Body of pancreas (tissue), 4 donors: ENCODE measurements around the gene IFT80. TPM values are rescaled to one million over a fixed set of nuclear protein-coding genes. Genes with fewer than 3 reads are reported as not detected.

Experiments used
- ATAC-seq: fragments of 150-250 bp; one replicate; pipeline ENCODE4 v1.9.1; 2016
- DNase-seq, 4 donors: peaks; one replicate each; pipeline ENCODE4 v3.0.0-alpha.2; 2019
- H3K27ac ChIP-seq, 4 donors: fragments of 200-600 bp; sonication (generic); 1 replicate in 3 of 4; 2 replicates in 1 of 4; pipeline versions ENCODE4 v1.5.1 to v1.6.1; 2016 to 2019; ENCODE audit warnings: mild to moderate bottlenecking in 1 of 4, mixed read lengths in 1 of 4, moderate library complexity in 1 of 4
- H3K27me3 ChIP-seq, 2 donors: fragments of 200-600 bp; sonication (generic); one replicate each; pipeline ENCODE4 v1.6.0; 2016; ENCODE audit warnings: mild to moderate bottlenecking in 1 of 2
- H3K36me3 ChIP-seq, 2 donors: fragments of 200-600 bp; sonication (generic); replicated peaks in 1 of 2; 2 replicates each; pipeline ENCODE4 v1.5.1; 2016; ENCODE audit warnings: low read depth in 2 of 2; ENCODE audit not compliant: insufficient read depth in 1 of 2
- H3K4me1 ChIP-seq: fragments of 200-600 bp; sonication (generic); one replicate; pipeline ENCODE4 v1.6.0; 2016
- H3K4me3 ChIP-seq, 2 donors: fragments of 200-600 bp; sonication (generic); 1 replicate in 1 of 2; 2 replicates in 1 of 2; pipeline ENCODE4 v1.5.1; 2016 to 2019
- H3K9me3 ChIP-seq, 3 donors: fragments of 200-600 bp; sonication (generic); 1 replicate in 2 of 3; 2 replicates in 1 of 3; pipeline ENCODE4 v1.5.1; 2016
- CTCF ChIP-seq, 7 experiments: fragments of 450-650 bp in 4 of 7; fragments of 200-600 bp in 3 of 7; sonication (generic) in 3 of 7; IDR thresholded peaks; one replicate each; pipeline ENCODE4 v1.5.1; 2016 to 2019; ENCODE audit warnings: antibody characterized with exemption in 7 of 7
- POLR2A ChIP-seq, 3 donors: fragments of 450-650 bp; IDR thresholded peaks; one replicate each; pipeline ENCODE4 v1.6.1; 2016; ENCODE audit warnings: antibody characterized with exemption in 3 of 3, mild to moderate bottlenecking in 2 of 3
- WGBS, 2 donors: methylation state at CpG; one replicate each; pipeline ENCODE4 v1.1.5; 2017; 5-methylcytosine and 5-hydroxymethylcytosine counted together
- intact Hi-C: fragments of 100-400 bp; cut with DNase I; formaldehyde crosslinking; loops from one replicate; pipeline ENCODE4 v1.15.1; 2023
- total RNA-seq, 2 donors: library from RNA; depleted of rRNA; stranded (reverse); fragments of >200 nt; gene quantifications; one replicate each; pipeline ENCODE4 v1.1.0, GENCODE V29; 2016

IFT80 gene
- total RNA-seq, 2 donors from 2014 or later: 15.5 to 31.6 TPM

GRCh38 chr3:160278210-160278609, 120.8 kb downstream of the IFT80 start:
- no peaks in the 10 kb centered on the region for H3K36me3 ChIP-seq
- WGBS, 2 donors: 96 to 98% methylated on average over 3 of the region's 3 CpGs
- no peaks in the 10 kb centered on the region for H3K9me3 ChIP-seq
- DNase-seq: no peak
- H3K4me3 ChIP-seq: no peak overlapping the region
- H3K27me3 ChIP-seq: no peaks in the 10 kb centered on the region
- H3K4me1 ChIP-seq: no peaks in the 10 kb centered on the region
- intact Hi-C loops: no loop called here
- no peak for TF ChIP-seq POLR2A (IDR thresholded peaks at IDR 0.05)
- TF ChIP-seq CTCF (IDR thresholded peaks at IDR 0.05): no peak
- no peak for ATAC-seq
- no peak overlapping the region for H3K27ac ChIP-seq

- Histone ChIP-seq H3K36me3 (no peaks in the 10 kb centered on the region), H3K27ac (no peak overlapping the region), H3K9me3 (no peaks in the 10 kb centered on the region), H3K4me1 (no peaks in the 10 kb centered on the region), H3K27me3 (no peaks in the 10 kb centered on the region), H3K4me3 (no peak overlapping the region)
- ATAC-seq: no peak
- WGBS, 2 donors: 51 to 56% methylated on average over 2 of the region's 2 CpGs
- TF ChIP-seq CTCF (IDR thresholded peaks at IDR 0.05): no peak
- TF ChIP-seq POLR2A (IDR thresholded peaks at IDR 0.05): no peak
- no peak for DNase-seq
- intact Hi-C loops: no loop called here
These were observed 133.9 kb downstream of the IFT80 start for GRCh38 chr3:160265088-160265487.

GRCh38 chr3:160260587-160261270, 138.3 kb downstream of the IFT80 start:
- DNase-seq: no peak
- no peak for ATAC-seq
- Histone ChIP-seq H3K36me3 (no peaks in the 10 kb centered on the region), H3K4me3 (no peak overlapping the region), H3K4me1 (no peaks in the 10 kb centered on the region), H3K27me3 (no peaks in the 10 kb centered on the region), H3K9me3 (no peaks in the 10 kb centered on the region), H3K27ac (no peak overlapping the region)
- TF ChIP-seq POLR2A (IDR thresholded peaks at IDR 0.05) (no peak), CTCF (IDR thresholded peaks at IDR 0.05) (no peak)
- WGBS, 2 donors: 76 to 79% methylated on average over 7 of the region's 7 CpGs
- intact Hi-C loops: no loop called here

GRCh38 chr3:160259589-160259988, 139.4 kb downstream of the IFT80 start:
- Histone ChIP-seq H3K4me1 (no peaks in the 10 kb centered on the region), H3K9me3 (no peaks in the 10 kb centered on the region), H3K36me3 (no peaks in the 10 kb centered on the region), H3K27ac (no peak overlapping the region), H3K27me3 (no peaks in the 10 kb centered on the region), H3K4me3 (no peak overlapping the region)
- 89 to 90% methylated on average over 1 of the region's 1 CpG for WGBS, 2 donors
- no peak for TF ChIP-seq POLR2A (IDR thresholded peaks at IDR 0.05)
- no peak for TF ChIP-seq CTCF (IDR thresholded peaks at IDR 0.05)
- intact Hi-C loops: no loop called here
- ATAC-seq: no peak
- no peak for DNase-seq

GRCh38 chr3:160257606-160258005, 141.4 kb downstream of the IFT80 start:
- no peaks in the 10 kb centered on the region for H3K9me3 ChIP-seq

More at GRCh38 chr3:160257606-160258005, 141.4 kb downstream of the IFT80 start:
- Histone ChIP-seq H3K27ac (no peak overlapping the region), H3K4me3 (no peak overlapping the region), H3K27me3 (no peaks in the 10 kb centered on the region), H3K36me3 (no peaks in the 10 kb centered on the region), H3K4me1 (no peaks in the 10 kb centered on the region)
- intact Hi-C loops: no loop called here
- 76 to 98% methylated on average over 2 of the region's 2 CpGs for WGBS, 2 donors
- ATAC-seq (no peak), DNase-seq (no peak)
- TF ChIP-seq POLR2A (IDR thresholded peaks at IDR 0.05) (no peak), CTCF (IDR thresholded peaks at IDR 0.05) (no peak)
